H4 (cell line): ENCODE results near the gene IL17RE. TPM values are rescaled to one million over a fixed set of nuclear protein-coding genes. Genes with fewer than 3 reads are reported as not detected.
"Not testable (repeated sequence)": the region's sequence is repeated elsewhere in the genome, so short reads cannot be mapped to it uniquely, and the experiment has no call there.

Source experiments
- DNase-seq: peaks from one replicate; pipeline ENCODE4 v3.0.0-alpha.2; 2015; ENCODE audit warnings: low spot score
- total RNA-seq: library from RNA; depleted of rRNA; stranded (reverse); fragments of >200 nt; shearing (Covaris generic); gene quantifications from 2 replicates; pipeline ENCODE4 v1.2.3, GENCODE V29; 2014; rRNA removed

Gene IL17RE
- total RNA-seq: not detected in 2 replicates

DNA sequence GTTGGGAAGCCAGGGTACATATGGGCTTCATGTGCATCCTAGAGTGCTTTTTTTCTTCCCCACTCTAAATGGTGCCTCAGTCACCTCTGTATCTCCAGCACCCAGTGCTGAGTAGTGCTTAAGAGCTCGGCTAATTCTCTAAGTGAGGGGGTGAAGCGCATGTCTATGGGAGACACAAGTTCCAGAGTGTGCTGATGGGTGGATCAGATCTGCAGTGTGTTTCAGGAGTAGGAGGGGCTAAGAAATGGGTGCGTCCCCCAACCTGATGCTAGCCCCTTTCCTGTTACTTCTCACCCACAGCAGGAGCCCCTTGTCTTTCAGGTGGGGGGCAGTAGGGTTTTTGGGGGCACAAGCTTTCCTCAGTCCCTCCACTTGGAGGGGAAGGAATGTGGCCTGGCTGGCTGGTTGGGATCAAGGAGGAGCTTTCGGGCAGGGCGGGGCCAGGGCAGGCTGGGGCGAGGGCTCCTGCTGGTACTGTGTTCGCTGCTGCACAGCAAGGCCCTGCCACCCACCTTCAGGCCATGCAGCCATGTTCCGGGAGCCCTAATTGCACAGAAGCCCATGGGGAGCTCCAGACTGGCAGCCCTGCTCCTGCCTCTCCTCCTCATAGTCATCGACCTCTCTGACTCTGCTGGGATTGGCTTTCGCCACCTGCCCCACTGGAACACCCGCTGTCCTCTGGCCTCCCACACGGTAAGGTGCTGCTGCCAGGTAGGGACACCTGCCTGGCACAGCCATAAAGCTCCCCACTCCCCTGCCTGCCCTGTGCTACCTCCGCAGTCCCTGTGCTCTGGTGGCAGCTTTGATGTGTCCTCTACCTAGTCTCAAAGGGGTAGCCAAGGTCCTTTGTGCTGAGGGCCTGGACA lies at the start of gene IL17RE:
TSS of gene IL17RE (plus strand) at position 477 of the 866 bp plus-strand sequence. CDS start at position 562, 85 bp downstream.
- DNase-seq: no peak

- DNase-seq: not testable (repeated sequence)
Observed at GRCh38 chr3:9854291-9854940, 48.2 kb upstream of the IL17RE start.

GRCh38 chr3:9855594-9855993 lies 47.1 kb upstream of the IL17RE start:
- DNase-seq: no peak

GRCh38 chr3:9859530-9860025 lies 43.1 kb upstream of the IL17RE start:
- no peak for DNase-seq

DNA sequence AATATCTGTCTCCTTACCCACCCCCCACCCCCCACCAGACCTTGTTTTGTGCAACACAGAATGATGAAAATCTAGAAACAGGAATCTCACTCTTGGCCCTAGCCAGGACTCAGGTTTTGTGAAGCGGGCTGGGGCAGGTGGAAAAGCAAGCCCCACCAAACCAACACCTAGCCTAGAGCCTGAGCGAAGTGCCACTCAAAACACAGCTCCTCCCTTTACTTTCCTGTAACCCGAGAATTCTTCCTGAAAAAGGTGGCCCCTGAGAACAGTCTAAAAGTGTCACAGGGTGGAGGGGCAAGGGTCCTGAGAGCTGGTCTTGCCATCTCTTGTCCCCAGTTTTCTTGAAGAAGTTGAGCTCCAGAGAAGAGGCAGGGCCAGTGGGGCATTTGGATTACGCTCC lies 41.4 kb upstream of the IL17RE start:
- no peak for DNase-seq

GRCh38 chr3:9861626-9862130 lies 41.0 kb upstream of the IL17RE start:
- DNase-seq: no peak

- DNase-seq: no peak
Observed at GRCh38 chr3:9862391-9863057, 40.1 kb upstream of the IL17RE start.

- DNase-seq: no peak
Observed at GRCh38 chr3:9863058-9863772, 39.4 kb upstream of the IL17RE start.

GRCh38 chr3:9864200-9864927 lies 38.3 kb upstream of the IL17RE start:
- peak; percentile 82 for DNase-seq

DNA sequence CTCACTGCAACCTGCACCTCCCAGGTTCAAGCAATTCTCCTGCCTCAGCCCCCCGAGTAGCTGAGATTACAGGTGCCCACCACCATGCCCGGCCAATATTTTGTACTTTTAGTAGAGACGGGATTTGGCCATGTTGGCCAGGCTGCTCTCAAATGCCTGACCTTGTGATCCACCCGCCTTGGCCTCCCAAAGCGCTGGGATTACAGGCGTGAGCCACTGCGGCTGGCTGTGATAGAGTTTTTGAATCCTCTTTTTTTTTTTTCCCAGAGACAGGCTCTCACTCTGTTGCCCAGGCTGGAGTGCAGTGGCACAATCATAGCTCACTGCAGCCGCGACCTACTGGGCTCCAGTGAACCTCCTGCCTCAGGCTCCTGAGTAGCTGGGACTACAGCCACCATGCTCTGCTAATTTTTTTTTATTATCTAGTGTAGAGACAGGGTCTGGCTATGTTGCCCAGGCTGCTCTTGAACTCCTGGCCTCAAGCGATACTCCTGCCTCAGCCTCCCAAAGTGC lies 37.5 kb upstream of the IL17RE start:
- not testable (repeated sequence) for DNase-seq

DNA sequence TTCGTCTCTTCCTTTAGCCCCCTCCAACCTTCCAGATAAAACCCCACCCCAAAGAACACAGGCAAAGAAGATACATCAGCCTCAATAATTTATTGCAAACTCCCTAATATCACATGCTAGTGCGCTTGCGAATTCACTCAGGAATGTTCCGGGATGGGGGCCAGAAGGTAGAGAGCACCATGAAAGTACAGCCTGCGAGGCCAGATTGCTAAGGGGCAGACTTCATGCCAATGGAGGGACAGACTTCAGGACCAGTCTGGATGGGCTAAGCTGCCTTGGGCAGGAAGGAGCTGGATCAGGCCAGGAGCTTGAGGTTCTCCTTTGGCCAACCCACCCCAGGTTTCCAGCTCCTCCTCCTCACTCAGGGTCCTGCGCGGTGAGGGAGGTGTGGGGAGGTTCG lies 36.0 kb upstream of the IL17RE start:
- DNase-seq: no peak

- no peak for DNase-seq
Observed at GRCh38 chr3:9867106-9867505, 35.5 kb upstream of the IL17RE start.

- no peak for DNase-seq
Observed at GRCh38 chr3:9869955-9870354, 32.7 kb upstream of the IL17RE start.

- DNase-seq: peak; percentile 69
Observed at GRCh38 chr3:9870978-9871377, 31.7 kb upstream of the IL17RE start.

GRCh38 chr3:9872067-9872466 lies 30.6 kb upstream of the IL17RE start:
- not testable (repeated sequence) for DNase-seq

- no peak for DNase-seq
Observed at GRCh38 chr3:9875448-9875847, 27.2 kb upstream of the IL17RE start.

DNA sequence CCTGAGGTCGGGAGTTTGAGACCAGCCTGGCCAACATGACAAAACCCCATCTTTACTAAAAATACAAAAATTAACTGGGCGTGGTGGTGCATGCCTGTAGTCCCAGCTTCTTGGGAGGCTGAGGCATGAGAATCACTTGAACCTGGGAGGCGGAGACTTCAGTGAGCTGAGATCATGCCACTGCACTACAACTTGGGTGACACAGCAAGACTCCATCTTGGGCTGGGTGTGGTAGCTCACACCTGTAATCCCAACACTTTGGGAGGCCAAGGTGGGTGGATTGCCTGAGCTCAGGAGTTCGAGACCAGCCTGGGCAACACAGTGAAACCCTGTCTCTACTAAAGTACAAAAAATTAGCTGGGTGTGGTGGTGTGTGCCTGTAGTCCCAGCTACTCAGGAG lies 26.4 kb upstream of the IL17RE start:
- not testable (repeated sequence) for DNase-seq

DNA sequence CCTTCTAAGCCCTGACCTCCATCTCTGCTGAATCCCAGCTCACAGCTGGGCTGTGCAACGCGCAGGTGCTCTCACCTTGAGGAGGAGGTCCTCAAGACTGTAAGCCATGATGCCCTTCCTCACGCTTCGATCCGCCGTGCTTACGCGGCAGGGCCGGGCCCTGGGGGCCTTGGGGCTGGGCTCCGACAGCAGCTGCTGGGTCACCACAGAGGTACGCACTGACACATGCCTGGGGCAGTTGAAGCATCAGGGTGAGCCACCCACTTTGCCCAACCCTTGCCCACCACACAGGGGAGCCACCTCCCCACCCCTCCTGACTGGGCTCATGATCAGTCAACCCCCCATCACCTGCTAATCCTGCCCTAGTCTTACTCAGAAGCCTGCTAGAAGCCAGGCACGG lies 25.7 kb upstream of the IL17RE start:
- DNase-seq: no peak

- no peak for DNase-seq
Observed at GRCh38 chr3:9878700-9879099, 23.9 kb upstream of the IL17RE start.

DNA sequence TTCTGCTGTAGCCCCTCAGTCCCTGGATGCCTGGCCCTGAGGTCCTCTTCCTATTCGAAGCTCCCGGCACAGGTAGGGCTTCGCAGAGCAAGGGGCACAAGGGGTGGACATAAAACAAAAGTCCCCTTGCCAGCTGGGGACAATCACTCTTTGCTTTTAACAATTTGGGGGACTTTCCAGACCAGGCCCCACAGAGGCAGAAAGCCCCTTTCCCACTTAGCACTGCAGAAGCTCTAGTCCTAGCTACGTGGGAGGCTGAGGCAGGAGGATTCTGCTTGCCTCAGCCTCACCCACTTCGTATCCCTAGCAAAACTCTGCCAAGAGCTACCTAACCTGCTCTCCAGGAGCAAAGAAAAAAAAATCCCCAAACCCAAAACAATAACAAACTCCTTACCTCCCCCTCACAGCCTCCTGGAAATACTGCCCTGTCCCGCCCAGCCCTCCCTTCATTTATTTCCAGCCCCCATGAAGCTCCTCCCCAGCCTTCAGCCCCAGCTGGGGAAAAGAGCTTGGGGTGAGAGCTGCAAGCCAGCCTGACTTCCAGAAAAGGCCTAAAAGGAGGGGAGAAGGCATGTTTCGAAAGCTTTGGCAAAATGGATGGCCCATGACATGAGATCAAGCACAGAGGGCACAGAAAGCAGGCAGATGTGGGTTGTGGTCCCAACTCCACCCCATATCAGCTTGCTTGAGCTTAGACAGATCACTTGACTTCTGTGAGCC lies 22.7 kb upstream of the IL17RE start, which contains the start of gene CIDEC:
TSS of gene CIDEC (minus strand) at position 424 of the 720 bp plus-strand sequence. CDS start 1,767 bp downstream, outside the sequence.
- no peak for DNase-seq
